ENCODE results near the gene CIAO1. TPM values are rescaled to one million over a fixed set of nuclear protein-coding genes. Genes with fewer than 3 reads are reported as not detected.

CIAO1 gene
- total RNA-seq, 1 donor from 2014 or later = 58.6 TPM

- peaks cover 15% of the 10 kb centered on the region for H3K4me1 ChIP-seq (ENCODE audit: insufficient read depth, low read length)
- peak overlapping the region; percentile 45 for H3K27ac ChIP-seq (ENCODE audit: low read depth, low read length)
- TF ChIP-seq CTCF (IDR thresholded peaks at IDR 0.05; ENCODE audit: insufficient read depth, low read depth, low read length) (no peak), EZH2 (IDR thresholded peaks at IDR 0.05; ENCODE audit: insufficient read depth, low read length) (no peak)
- Mint-ChIP-seq H3K27me3 (ENCODE audit: low read depth, unreplicated experiment) (peaks cover 3% of the 10 kb centered on the region), H3K4me3 (ENCODE audit: unreplicated experiment) (no peak overlapping the region), H3K9me3 (ENCODE audit: unreplicated experiment) (no peaks in the 10 kb centered on the region), H3K27ac (ENCODE audit: unreplicated experiment) (no peak overlapping the region), H3K36me3 (ENCODE audit: low read depth, unreplicated experiment) (no peaks in the 10 kb centered on the region), H3K4me1 (ENCODE audit: low read depth, unreplicated experiment) (peaks cover 8% of the 10 kb centered on the region)
- H3K36me3 ChIP-seq (ENCODE audit: insufficient read depth, low read length) = no peaks in the 10 kb centered on the region
- no peak overlapping the region for H3K4me3 ChIP-seq (ENCODE audit: insufficient read depth, low read depth, low read length)
- H3K9me3 ChIP-seq (ENCODE audit: insufficient read depth, low read depth, low read length) = no peaks in the 10 kb centered on the region
- H4K20me1 ChIP-seq (ENCODE audit: insufficient read depth, low read length) = no peaks in the 10 kb centered on the region
- H3K27me3 ChIP-seq (ENCODE audit: insufficient read depth, low read length) = peaks cover under 1% of the 10 kb centered on the region
- peak overlapping the region; percentile 55 for H2AFZ ChIP-seq (ENCODE audit: low read depth, low read length)
- peak; percentile 76 for DNase-seq (ENCODE audit: low read depth)
- H3K4me2 ChIP-seq (ENCODE audit: low read length) = peak overlapping the region; percentile 67
- peak; percentile 81 for FAIRE-seq
- peak overlapping the region; percentile 13 for H3K9ac ChIP-seq (ENCODE audit: low read length)
- no peaks in the 10 kb centered on the region for H3K79me2 ChIP-seq (ENCODE audit: insufficient read depth, low read length)
Observed at GRCh38 chr2:96315400-96316071, 49.5 kb downstream of the CIAO1 start.

- no peaks in the 10 kb centered on the region for H4K20me1 ChIP-seq (ENCODE audit: insufficient read depth, low read length)
- H3K4me3 ChIP-seq (ENCODE audit: insufficient read depth, low read depth, low read length) = no peak overlapping the region
- H2AFZ ChIP-seq (ENCODE audit: low read depth, low read length) = no peak overlapping the region
- FAIRE-seq (no peak), DNase-seq (ENCODE audit: low read depth) (no peak)
- no peak overlapping the region for H3K9ac ChIP-seq (ENCODE audit: low read length)
- no peaks in the 10 kb centered on the region for H3K36me3 Mint-ChIP-seq (ENCODE audit: low read depth, unreplicated experiment)
- no peak overlapping the region for H3K4me2 ChIP-seq (ENCODE audit: low read length)
- no peaks in the 10 kb centered on the region for H3K9me3 Mint-ChIP-seq (ENCODE audit: unreplicated experiment)
- H3K36me3 ChIP-seq (ENCODE audit: insufficient read depth, low read length) = no peaks in the 10 kb centered on the region
- peaks cover 8% of the 10 kb centered on the region for H3K4me1 Mint-ChIP-seq (ENCODE audit: low read depth, unreplicated experiment)
- H3K79me2 ChIP-seq (ENCODE audit: insufficient read depth, low read length) = no peaks in the 10 kb centered on the region
- no peaks in the 10 kb centered on the region for H3K9me3 ChIP-seq (ENCODE audit: insufficient read depth, low read depth, low read length)
- peaks cover 7% of the 10 kb centered on the region for H3K27me3 ChIP-seq (ENCODE audit: insufficient read depth, low read length)
- no peak for TF ChIP-seq EZH2 (IDR thresholded peaks at IDR 0.05; ENCODE audit: insufficient read depth, low read length)
- TF ChIP-seq CTCF (IDR thresholded peaks at IDR 0.05; ENCODE audit: insufficient read depth, low read depth, low read length) = no peak
- no peak overlapping the region for H3K27ac ChIP-seq (ENCODE audit: low read depth, low read length)
- H3K27me3 Mint-ChIP-seq (ENCODE audit: low read depth, unreplicated experiment) = peaks cover 13% of the 10 kb centered on the region
- H3K4me1 ChIP-seq (ENCODE audit: insufficient read depth, low read length) = peaks cover 23% of the 10 kb centered on the region
- H3K27ac Mint-ChIP-seq (ENCODE audit: unreplicated experiment) = no peak overlapping the region
- no peak overlapping the region for H3K4me3 Mint-ChIP-seq (ENCODE audit: unreplicated experiment)
Observed at GRCh38 chr2:96316999-96317398, 51.0 kb downstream of the CIAO1 start.

GRCh38 chr2:96317584-96317997 lies 51.6 kb downstream of the CIAO1 start:
- H3K4me1 ChIP-seq (ENCODE audit: insufficient read depth, low read length) = peaks cover 25% of the 10 kb centered on the region
- H3K9me3 Mint-ChIP-seq (ENCODE audit: unreplicated experiment) = no peaks in the 10 kb centered on the region

More at GRCh38 chr2:96317584-96317997, 51.6 kb downstream of the CIAO1 start:
- Mint-ChIP-seq H3K4me1 (ENCODE audit: low read depth, unreplicated experiment) (peaks cover 8% of the 10 kb centered on the region), H3K27ac (ENCODE audit: unreplicated experiment) (no peak overlapping the region), H3K36me3 (ENCODE audit: low read depth, unreplicated experiment) (no peaks in the 10 kb centered on the region), H3K4me3 (ENCODE audit: unreplicated experiment) (no peak overlapping the region), H3K27me3 (ENCODE audit: low read depth, unreplicated experiment) (peaks cover 15% of the 10 kb centered on the region)
- Histone ChIP-seq H3K79me2 (ENCODE audit: insufficient read depth, low read length) (no peaks in the 10 kb centered on the region), H3K4me2 (ENCODE audit: low read length) (no peak overlapping the region), H3K36me3 (ENCODE audit: insufficient read depth, low read length) (no peaks in the 10 kb centered on the region), H3K4me3 (ENCODE audit: insufficient read depth, low read depth, low read length) (no peak overlapping the region), H3K9ac (ENCODE audit: low read length) (no peak overlapping the region), H3K27me3 (ENCODE audit: insufficient read depth, low read length) (peaks cover 7% of the 10 kb centered on the region), H4K20me1 (ENCODE audit: insufficient read depth, low read length) (no peaks in the 10 kb centered on the region), H3K27ac (ENCODE audit: low read depth, low read length) (no peak overlapping the region), H3K9me3 (ENCODE audit: insufficient read depth, low read depth, low read length) (no peaks in the 10 kb centered on the region), H2AFZ (ENCODE audit: low read depth, low read length) (no peak overlapping the region)
- TF ChIP-seq EZH2 (IDR thresholded peaks at IDR 0.05; ENCODE audit: insufficient read depth, low read length) (no peak), CTCF (IDR thresholded peaks at IDR 0.05; ENCODE audit: insufficient read depth, low read depth, low read length) (no peak)
- FAIRE-seq (no peak), DNase-seq (ENCODE audit: low read depth) (no peak)

All from astrocyte (in vitro differentiated cells and primary cell).